HG02623 (cell line): ENCODE results near the gene DNASE1L2.

Source experiments
- ATAC-seq: cut with Tn5 transposase; IDR thresholded peaks from one replicate; pipeline ENCODE4 v1.9.1; 2021; ENCODE audit warnings: moderate library complexity; ENCODE audit not compliant: unreplicated experiment

DNASE1L2 gene

GRCh38 chr16:2267505-2267912, 31.3 kb downstream of the DNASE1L2 start:
- peak; percentile 43 for ATAC-seq

GRCh38 chr16:2267913-2268666, 31.8 kb downstream of the DNASE1L2 start, which contains the start of gene RNPS1:
RNPS1 (minus strand) TSS chr16:2268126; CDS start chr16:2264643, 3,483 bp downstream.
- peak; percentile 77 for ATAC-seq

- ATAC-seq: no peak
Observed at GRCh38 chr16:2270070-2270462, 33.8 kb downstream of the DNASE1L2 start.

GRCh38 chr16:2270588-2271470, 34.6 kb downstream of the DNASE1L2 start:
- no peak for ATAC-seq

DNA sequence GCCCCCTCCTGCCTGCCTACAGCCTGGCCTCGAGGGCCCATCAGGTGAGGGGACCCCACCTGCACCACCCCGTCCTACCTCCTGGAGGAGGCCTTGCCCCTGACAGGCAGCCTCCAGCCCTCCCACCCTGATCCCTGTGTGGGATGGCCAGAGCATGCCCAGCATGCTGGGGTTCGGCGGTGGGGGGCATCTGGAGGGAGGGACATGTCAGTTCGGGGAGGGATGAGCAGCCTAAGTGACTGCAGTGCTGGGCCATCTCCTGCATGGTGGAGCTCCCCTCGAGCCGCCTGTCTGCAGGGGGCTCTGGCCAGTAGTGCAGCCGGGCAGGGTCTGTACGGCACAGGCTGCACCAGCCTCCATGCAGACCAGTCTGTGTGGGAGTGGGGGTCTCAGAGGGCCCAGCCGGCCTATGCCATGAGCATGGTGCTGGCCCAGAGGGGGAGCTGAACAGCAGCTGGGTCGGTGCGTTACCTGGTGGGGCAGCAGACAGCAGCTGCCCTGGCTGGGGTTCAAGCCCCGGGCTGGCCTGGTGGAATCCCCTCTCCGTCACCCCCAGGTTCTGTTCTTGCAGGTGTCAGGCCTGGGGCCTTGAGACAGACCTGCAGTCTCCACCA, 35.7 kb downstream of the DNASE1L2 start:
- ATAC-seq: no peak

GRCh38 chr16:2273484-2273883, 37.2 kb downstream of the DNASE1L2 start:
- ATAC-seq: no peak

DNA sequence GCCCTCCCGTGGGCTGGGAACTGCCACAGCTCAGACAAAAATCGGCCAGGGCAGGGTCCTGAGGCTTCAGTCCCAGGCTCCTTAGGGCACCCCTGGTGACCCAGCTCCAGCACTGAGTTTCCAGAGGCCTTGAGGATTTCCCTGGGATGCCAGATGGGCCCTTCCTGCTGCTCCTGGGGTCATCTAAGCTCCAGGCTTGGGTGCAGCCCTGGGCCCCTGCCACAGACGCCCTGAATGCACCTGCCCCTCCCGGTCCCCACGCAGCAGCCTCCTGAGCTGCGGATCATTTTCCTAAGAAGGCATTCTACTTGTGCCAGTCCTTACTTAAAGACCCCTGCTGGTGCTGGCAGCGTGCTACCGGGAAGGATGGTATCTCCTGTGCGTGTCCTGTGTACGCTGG, 37.7 kb downstream of the DNASE1L2 start:
- no peak for ATAC-seq

- ATAC-seq: no peak
Observed at GRCh38 chr16:2275476-2276367, 39.5 kb downstream of the DNASE1L2 start.

DNA sequence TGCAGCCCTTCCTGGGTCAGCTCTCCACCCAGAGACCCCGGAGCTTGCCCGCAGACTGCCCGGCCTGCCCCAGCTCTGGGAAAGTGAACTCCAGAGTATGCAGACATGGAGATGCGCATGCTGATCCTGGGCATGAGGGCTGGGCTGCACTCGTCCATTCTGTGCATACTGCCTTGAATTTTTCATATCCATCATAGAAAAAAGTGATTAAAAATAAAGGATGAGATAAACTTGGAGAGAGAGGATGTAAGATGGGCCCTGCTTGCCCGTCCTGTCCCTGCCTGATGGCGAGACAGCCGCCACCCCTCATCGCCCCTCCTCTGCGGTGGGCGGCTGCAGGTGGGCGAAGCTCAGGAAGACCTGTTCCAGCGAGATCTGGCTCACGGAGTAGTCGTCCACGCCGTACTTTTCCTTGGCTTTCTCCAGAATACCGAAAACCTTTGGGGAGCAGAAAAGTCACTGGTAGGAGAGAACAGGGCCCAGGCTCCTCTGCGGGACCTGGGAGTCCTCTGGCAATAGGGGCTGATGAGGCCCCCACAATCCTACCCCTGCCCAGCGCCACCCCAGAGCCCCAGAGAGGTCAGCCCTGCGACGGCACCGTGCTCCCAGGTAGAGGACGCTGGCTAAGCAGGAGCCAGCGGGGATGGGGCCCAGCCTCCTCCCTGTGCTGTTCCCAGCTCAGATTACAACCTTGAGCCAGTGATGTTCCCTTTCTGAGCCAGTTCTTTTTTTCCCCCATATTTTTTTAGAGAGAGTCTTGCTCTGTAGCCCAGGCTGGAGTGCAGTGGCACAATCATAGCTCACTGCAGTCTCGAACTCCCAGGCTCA, 40.3 kb downstream of the DNASE1L2 start:
- ATAC-seq: no peak

- no peak for ATAC-seq
Observed at GRCh38 chr16:2277466-2278271, 41.4 kb downstream of the DNASE1L2 start.

DNA sequence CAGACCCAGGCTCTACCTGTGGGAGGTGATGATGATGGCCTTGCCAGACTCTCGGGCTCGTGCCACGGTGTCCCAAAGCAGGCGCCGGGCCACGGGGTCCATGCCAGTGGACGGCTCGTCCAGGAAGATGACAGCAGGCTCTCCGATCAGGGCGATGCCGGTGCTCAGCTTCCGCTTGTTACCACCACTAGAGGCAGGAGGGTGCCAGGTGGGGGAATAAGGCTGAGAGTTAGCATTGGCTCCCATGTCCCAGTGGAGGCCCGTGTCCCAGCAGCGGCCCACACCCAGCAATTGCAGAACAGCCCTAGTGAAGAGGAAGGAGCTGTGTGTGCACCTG, 42.0 kb downstream of the DNASE1L2 start:
- ATAC-seq: no peak

DNA sequence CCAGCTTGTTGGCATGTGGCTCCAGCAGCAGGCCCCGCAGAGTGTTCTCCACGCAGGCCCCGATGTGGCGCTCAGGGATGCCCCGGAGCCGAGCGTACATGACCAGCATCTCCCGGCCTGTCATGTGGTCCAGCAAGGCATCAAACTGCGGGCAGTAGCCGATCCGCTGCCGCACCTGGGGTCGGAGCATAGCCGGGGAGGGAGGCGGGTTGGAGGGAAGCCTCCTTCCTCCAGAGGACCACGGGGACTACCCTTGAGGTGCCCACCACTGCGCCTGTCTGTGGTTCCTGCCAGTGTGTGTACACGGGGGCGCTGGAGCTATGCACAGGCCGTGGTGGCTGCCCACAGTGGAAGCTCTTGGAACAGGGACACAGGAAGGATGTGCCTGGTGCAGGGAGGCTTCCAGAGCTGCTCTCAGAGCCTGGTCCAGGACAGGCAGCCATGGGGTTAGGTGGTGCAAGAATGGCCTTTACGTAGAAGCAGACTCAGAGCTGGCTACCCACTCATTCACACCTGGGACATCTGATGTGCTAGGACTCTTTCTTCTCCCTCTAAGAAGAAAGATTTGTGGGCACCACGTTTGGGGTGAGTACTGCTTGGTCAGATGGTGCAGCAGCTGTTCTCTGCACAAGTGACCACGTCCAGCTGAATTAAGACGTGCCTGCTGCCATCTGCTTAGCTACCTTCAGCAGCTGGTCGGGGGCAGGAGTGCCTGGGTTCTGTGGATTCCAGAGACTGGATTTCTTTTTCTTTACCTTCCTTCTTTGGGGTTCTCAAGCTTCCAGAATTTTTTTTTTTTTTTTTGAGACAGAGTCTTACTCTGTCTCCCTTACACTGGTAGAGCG, 42.9 kb downstream of the DNASE1L2 start:
- ATAC-seq: no peak

DNA sequence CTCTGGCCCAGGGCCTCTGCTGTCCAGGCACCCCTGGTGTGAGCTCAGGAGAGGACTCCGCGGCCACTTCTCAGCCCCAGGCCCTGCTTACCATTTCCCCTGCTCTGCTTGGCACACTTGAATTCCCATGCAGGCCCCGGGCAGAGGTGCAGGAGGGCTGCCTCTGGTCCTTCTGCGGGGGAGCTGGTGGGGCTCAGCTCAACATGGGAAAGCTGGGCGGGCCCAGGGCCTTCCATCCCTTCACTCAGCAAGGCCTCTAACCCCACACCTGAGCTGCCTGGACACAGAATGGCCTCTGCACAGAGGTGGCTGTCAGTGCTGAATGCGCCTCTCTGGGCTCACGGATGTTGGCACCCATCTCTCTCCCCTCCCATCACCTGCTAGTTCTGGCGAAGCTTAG, 44.2 kb downstream of the DNASE1L2 start:
- no peak for ATAC-seq

- no peak for ATAC-seq
Observed at GRCh38 chr16:2280981-2281542, 44.8 kb downstream of the DNASE1L2 start.

- ATAC-seq: no peak
Observed at GRCh38 chr16:2282262-2282661, 46.0 kb downstream of the DNASE1L2 start.

DNA sequence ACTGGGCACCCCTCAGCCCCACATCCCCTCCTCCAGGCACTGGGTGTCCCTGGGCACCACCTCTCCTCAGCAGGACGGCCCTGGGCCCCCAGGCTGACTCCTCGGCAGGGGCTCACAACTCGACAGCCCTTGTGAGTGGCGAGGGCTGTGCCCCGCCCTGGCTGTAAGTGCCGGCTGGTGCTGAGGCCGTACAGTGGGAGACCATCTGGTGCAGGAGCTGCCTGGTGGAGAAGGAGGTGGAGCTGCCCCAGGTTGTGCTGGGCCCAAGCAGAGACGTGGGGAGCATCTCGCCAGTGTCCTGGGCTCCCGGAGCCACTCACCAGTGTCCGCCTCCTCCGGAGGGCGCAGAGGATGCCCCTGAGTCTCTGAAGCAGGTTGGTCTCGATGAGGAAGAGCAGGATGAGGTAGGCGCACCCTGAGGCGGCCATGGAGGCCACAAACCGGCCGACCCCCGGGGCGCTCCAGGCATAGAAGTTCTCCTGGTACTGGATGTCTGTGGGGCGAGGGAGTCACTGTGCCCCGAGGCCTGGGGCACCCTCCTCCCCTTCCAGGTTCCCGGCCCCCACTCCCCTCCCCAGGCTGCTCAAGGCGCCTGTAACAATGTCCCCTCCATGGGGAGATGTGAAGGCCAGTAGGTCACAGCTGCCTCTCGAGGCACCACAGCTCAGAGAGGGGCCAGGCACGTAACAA, 46.8 kb downstream of the DNASE1L2 start:
- ATAC-seq: no peak
